GM19324 (cell line): ENCODE measurements around the gene SHE.

ENCODE experiments used
- ATAC-seq: cut with Tn5 transposase; IDR thresholded peaks from one replicate; pipeline ENCODE4 v1.9.1; 2021; ENCODE audit warnings: mild to moderate bottlenecking, moderate library complexity; ENCODE audit not compliant: unreplicated experiment, low FRiP score

Gene SHE

DNA sequence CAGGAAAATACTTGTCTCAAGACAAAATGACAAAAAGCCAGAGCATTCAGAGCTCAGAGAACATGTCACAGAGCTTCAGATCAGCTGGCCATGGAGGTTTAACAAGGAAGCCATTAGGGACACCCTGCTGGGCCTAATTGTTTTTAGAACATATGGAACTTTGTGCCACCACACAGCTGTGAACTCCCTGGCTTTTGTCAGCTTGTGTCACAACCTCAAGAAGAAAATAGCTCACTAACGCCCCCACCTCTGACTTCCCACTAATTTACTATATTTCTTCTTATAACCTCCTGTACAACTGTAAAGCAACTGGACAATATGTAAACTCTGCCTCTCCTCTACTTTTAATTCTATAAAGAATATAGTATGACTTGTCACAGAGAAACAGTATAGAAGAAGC lies 21.2 kb downstream of the SHE start:
- no peak for ATAC-seq

DNA sequence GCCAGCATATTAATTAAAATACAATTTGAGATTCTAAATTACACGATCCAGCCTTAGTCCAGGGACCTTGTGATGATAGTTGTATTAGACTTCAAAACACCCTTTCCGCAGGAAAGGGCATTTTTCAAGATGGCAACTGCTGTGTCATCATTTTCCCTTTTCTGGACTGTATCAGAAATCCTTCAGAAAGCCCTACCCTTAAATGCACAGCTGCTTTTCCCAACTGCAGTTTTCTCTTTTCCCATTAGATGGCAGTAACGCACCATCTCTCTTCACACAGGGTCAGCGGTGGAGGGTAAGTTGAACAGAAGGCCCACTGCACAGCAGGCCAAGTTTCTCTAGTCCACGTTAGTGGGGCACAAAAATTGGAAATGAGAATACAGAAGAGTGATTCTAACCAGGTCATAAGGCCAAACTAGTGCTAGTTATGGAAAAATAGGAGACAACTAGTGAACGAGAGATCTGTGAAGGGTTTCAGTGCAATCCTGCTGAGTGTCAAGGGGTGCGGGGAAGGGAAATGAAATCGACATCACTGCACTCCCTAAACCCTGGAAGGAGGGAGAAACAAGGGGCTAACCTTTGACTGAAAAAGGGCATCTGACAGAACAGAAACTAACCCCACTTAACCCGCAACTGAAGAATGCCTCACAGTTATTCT lies 22.3 kb downstream of the SHE start:
- no peak for ATAC-seq

DNA sequence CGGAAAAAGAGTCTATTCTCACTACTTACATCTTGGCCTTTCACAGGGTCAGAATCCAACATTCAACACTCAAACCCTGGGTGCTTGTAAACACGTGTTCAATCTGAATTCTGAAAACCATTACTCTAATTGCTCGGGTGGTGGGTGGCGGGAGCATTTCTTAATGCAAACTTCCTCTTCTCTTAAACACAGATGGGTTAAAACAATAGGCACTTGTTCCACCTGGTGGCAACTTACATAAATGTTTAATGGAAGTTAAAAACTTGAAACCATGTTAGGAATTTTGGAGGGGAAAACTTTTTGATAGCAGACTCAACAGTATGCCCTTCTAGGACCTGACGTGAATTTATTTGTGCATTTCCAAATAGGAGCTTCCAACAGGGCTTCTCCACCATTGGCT lies 23.6 kb downstream of the SHE start:
- no peak for ATAC-seq

DNA sequence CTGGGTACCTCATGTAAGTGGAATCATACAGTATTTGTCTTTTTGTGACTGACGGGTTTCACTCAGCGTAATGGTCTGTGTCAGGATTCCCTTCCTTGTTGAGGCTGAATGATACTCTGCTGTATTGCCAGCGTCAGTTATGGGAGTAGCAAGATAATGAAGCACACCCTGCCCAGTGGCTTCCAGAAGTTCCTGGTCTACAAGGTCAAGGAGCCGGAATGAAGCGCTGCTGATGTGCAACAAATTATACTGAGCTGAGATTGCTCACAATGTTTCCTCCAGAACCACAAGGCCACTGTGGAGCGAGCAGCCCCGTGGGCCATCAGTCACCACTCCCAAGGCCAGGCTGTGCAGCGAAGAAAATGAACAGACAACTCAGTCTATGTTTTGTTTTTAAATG lies 24.2 kb downstream of the SHE start:
- ATAC-seq = no peak

DNA sequence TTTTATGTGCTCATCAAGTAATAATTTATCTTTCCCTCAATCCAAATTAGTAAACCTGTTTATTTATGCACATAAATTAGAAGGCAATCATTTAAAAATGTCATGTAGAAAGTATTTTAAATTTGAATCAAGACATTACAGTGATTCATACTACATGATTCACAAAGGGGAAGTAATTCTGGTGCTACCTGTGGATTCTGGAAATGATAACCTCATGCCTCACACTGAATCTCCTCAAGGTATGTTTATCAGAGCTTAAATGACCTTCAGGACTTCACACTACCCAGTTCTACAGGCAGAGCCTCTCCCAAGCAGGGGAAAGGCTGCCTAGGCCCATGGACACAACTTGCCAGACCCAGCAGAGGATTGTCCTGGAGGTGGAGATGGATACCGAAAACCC lies 25.4 kb downstream of the SHE start:
- no peak for ATAC-seq

DNA sequence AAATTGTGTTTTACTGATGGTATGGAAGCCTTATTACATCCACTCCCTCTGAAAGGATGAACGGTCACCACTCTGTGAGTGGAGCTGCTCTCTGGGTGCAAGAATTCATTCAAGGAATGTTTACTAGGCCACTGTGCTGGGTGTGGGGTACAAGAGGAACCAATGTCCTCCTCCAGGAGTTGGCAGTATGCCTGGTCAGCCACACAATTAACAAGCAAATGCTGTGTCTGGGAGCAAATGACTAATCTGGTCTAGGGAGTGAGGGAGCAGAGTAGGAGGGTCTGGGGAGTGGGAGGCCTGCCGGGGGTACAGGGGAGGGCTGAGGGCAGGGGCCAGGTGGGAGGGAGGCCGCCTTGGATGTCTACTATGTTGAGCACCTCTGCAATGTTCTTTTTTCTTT lies 27.4 kb downstream of the SHE start:
- ATAC-seq = no peak

DNA sequence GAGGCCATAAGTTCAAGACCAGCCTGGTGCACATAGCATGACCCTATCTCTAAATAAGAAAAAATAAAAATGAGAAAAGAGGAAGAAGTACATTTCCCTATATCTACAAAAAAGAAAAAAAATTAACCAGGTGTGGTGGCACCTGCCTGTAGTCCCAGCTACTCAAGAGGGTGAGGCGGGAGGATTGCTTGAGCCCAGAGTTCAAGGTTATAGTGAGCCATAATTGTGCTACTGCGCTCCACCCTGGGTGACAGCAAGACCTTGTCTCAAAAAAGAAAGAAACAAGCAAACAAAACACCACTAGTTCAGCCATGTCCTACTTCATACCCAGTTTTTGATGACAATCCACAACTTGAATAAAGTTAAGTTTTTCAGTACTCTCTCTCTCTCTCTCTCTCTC lies 30.9 kb downstream of the SHE start:
- ATAC-seq = no peak

DNA sequence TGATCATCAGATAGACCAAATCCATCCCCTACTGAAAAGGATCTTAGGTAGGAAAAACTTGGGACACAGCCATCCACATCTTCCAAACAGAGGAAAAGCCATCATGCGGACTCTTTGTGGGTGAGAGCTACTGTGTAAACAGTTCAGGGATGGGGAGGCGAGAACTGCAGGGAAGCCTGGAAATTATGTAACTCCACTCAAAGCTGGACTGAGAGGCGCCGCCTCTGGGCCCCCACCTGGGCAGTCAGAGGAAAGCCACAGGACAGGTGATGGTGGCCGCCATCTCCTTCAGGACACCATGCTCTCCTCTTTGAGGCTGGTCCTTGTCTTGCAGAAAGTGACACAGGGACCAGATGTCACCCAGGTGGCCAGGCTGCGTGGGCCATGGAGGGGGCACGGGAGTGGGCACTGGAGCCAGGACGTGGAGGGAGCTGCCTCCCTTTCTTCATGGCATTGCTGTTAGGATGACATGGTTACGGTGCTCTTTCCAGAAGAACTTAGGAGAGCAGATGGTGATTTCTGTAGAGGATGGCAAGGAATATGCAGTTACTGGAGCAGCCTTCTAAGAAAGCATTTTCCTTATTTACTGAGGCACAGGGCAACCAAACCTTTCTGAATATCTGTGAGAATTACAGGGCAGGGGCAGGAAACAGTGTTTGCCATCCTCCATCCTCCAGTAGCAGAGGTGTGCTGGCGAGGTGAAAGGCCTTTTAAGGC lies 32.2 kb downstream of the SHE start:
- no peak for ATAC-seq

DNA sequence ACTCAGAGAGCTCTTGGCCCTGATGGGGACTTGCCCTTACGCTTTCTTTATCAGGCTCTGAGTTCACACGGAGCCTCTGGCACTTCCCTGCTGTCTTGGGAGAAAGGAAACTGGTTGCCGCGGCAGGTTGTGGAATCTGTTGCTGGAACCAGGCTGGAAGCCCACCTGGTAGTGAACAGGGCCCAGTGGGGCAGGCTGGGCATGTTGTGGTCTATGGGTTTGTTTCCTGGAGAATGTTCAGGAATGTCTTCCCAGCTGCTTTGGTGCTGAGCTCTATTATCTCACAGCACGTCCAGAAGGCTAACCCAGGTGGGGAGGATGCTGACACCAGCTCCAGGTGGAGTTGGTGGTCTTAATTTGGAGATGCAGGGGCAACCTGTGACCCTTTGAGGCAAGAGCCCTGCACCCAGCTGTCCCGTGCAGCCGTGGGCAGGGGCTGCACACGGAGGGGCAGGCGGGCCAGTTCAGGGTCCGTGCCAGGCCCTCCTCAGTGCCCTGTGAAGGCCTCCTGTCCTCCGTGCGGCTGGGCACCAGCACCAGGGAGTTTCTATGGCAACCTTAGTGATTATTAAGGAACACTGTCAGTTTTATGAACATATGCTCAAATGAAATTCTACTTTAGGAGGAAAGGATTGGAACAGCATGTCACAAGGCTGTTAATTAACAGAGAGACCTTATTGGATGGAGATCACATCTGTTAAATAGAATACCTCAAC lies 33.5 kb downstream of the SHE start:
- no peak for ATAC-seq

DNA sequence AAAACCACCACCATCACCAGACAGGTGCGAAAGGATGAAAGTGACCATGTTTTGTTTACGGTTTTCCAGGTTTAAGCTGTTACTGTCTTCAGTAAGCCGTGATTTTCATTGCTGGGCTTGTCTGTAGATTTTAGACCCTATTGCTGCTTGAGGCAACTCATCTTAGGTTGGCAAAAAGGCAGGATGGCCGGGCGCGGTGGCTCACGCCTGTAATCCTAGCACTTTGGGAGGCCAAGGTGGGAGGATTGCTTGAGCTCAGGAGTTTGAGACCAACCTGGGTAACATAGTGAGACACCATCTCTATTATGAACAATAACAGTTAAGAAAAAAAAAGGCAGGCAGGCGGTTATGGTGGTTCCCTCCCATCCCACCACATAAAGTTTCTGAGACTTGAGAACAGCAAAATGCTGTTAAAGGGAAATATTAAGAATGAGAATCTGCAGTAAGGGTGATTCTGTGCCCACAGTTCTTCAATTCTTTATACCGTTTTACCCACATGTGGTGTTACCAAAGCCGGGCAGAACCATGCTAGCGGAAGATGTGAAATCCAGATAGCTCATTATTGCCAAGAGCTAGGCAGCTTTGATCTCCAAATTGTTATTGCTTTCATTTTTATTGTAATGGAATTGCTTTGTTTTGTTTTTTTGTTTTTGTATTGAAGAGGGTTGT lies 34.6 kb downstream of the SHE start:
- ATAC-seq = no peak

DNA sequence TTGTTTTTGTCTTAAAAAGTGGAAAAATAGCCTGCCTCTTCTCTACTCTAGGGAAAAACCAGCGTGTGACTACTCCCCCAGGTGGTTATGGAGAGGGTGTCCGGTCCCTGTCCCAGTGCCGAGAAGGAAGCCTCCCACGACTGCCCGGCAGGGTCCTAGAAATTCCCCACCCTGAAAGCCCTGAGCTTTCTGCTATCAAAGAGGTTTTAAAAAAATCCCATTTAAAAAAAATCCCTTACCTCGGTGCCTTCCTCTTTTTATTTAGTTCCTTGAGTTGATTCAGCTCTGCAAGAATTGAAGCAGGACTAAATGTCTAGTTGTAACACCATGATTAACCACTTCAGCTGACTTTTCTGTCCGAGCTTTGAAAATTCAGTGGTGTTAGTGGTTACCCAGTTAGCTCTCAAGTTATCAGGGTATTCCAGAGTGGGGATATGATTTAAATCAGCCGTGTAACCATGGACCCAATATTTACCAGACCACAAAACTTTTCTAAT lies 35.2 kb downstream of the SHE start:
- ATAC-seq = no peak

DNA sequence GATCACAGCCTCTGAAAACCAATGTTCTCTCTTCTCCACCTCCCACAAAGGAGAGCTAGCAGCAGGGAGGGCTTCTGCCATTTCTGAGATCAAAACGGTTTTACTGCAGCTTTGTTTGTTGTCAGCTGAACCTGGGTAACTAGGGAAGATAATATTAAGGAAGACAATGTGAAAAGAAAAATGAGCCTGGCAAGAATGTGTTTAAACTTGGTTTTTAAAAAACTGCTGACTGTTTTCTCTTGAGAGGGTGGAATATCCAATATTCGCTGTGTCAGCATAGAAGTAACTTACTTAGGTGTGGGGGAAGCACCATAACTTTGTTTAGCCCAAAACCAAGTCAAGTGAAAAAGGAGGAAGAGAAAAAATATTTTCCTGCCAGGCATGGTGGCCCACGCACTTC lies 36.0 kb downstream of the SHE start:
- ATAC-seq = no peak

DNA sequence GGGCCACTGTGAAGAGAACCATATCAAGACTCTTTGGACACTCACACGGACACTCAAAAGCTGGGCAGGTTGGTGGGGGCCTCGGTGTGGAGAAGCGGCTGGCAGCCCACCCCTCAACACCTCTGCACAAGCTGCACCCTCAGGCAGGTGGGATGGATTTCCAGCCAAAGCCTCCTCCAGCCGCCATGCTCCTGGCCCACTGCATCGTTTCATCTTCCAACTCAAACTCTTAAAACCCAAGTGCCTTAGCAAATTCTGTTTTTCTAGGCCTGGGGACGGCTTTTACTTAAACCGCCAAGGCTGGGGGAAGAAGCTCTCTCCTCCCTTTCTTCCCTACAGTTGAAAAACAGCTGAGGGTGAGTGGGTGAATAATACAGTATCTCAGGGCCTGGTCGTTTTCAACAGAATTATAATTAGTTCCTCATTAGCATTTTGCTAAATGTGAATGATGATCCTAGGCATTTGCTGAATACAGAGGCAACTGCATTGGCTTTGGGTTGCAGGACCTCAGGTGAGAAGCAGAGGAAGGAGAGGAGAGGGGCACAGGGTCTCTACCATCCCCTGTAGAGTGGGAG lies 36.5 kb downstream of the SHE start:
- no peak for ATAC-seq

DNA sequence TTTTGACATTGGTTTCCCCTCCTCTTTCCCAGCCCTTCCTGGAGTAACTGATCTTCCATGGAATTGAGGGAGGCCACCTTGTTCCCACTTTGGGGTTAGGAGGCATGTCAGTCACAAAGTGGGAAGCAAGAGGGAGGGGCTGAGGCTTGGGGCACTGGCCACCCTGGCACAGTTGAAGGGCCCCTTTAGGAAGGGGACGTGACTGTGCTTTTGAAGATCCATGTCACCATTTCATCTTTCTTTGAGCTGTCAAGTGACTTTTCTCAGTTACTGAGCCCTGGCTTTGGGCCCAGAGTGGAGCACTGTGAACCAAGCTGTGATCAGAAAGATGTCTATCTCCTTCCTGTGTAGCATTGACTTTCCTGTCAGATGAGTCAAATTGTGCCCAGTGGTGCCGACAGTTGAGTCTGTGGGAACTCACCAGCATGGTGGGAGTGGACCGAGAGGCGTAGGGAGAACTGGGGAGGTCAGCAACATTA lies 38.7 kb downstream of the SHE start:
- no peak for ATAC-seq

DNA sequence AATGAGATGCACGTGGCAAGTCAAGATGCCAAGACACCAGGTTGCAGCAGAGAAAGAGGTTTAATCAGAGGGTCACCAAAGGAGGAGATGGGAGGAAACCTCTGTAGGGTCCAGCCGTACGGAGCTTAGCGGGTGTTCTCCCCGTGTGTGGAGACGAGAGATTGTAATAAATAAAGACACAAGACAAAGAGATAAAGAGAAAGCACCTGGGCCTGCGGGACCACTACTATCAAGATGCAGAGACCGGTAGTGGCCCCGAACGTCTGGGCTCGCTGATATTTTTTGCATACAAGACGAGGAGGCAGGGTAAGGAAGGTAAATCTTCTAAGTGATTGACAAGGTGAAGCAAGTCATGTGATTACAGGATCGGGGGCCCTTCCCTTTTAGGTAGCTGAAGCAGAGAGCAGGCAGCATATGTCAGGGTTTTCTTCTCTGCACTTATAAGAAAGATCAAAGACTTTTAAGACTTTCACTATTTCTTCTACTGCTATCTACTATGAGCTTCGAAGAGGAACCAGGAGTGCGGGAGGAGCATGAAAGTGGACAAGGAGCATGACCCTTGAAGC lies 41.4 kb downstream of the SHE start:
- no peak for ATAC-seq

DNA sequence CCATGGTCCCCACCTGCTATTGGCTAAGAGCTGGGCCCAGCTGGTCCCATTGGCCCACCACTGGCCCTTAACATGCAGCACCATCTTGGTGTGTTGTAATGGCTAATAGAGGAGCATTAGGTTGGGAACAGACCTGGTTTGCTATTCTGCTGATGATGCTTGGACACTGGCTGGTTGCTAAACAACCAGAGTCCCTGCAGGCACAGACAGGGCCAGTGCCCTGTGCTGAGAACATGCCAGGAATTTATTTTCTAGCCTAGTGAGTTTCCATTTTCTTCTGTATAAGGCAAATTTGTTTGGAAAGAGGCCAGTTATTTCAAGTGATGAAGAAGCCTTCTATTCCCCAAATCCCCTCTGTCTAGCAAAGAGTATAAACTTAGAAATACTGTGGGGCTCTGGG lies 43.1 kb downstream of the SHE start:
- ATAC-seq = no peak

DNA sequence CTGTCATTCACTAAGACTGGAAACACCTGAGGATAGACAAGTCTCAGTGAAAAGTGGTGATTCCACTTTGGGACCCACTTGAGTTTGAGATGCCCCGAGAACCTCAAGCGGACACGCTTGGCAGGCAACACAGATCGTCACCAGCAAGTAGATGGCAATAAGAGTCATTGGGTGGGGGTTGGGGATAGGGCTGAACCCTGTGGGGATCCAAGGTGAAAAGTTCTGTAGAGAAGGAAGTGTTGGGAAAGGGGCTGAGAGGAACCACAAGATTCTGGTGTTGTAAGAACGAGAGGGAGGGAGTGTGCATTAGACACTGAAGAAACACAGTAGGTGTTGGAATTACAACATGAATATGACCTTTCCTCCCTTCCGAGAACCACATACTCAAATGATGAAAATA lies 45.6 kb downstream of the SHE start:
- ATAC-seq = no peak

DNA sequence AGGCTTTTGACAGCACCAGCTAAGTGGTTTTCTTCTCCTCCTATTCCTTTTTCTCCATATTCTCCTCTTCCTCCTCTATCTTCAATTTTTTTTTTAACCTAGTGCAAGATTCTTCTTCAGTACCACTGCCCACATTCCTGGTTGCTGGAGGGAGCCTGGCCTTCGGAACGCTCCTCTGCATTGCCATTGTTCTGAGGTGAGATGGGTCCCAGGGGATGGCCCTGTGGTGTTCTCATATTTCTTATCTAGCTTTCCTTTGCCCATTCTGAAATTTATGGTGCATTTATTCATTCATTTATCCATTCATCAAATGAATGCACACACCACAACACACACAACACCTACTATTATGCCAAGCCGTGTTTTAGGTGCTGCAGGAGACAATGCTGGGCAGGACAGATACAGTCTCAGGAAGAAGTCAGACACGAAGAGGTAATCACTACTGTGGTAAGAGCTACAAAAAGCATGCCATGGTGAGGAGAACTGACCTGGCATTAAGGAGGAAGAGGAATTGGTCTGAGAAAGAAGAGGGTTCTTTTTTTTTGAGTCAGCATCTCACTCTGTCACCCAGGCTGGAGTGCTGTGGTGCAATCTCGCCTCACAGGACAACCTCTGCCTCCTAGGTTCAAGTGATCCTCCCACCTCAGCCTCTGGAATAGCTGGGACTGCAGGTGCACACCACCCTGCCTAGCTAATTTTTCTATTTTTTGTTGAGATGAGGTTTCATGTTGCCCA lies 47.7 kb downstream of the SHE start:
- ATAC-seq = no peak

DNA sequence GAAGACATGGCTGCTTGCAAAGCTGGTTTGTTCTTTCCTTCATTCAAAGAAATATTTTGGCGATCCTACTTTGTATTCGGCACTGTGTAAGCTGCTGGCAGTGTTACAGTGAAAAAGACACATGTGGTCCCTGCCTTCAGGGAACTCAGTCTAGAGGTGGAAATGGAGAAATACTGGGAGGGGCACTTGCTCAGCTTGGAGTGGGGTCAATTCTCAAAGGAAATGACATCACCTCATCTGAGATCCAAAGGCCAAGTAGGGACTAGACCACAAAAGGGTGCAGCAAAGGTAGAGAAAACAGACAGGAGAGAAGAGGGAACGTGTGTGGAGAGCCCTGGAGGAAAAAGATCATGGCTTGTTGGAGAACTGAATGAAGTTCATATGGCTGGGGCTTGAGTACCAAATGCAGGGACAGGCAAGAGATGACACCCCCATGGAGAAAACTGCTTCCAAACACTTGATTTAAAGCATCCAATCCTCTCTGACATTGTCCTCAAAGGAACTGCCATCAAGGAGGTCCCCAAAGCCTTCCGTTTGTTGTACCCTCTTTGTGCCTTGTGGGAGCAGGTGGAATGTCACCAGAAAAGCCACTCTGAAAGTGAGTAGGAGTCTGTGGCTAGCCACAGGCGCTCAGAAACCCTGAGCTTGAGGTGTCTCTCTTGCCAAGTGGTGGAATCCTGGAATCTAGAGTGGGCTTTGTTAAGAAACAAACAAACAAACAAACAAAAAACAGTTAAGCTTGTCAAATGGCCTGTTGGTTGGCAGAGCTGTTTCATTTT lies 48.4 kb downstream of the SHE start:
- no peak for ATAC-seq
